HCT116 (cell line): ENCODE measurements around the gene SNAP91. TPM values are rescaled to one million over a fixed set of nuclear protein-coding genes. Genes with fewer than 3 reads are reported as not detected.

Experiments
- ATAC-seq: fragments of 200-7000 bp; cut with Tn5 transposase; 2 replicates; pipeline ENCODE4 v1.9.1; 2020; ENCODE audit warnings: mild to moderate bottlenecking, moderate library complexity
- BruUV-seq: library from RNA; stranded (reverse); fragments of 400-500 nt; replicated peaks from 2 replicates; lab custom pipeline; 2021; lab: Mats Ljungman, UMichigan
- CTCF ChIA-PET: fragments of 300-600 bp; sonication (Branson Sonifier 250); formaldehyde crosslinking; loops from one replicate; lab custom pipeline; 2021; ENCODE audit warnings: antibody characterized with exemption; lab: Charles Lee
- POLR2A ChIA-PET: fragments of 300-600, 350-600 bp; sonication (Branson Sonifier 250); formaldehyde crosslinking; loops from one replicate; lab custom pipeline; 2021; ENCODE audit warnings: antibody characterized with exemption; lab: Charles Lee
- RAD21 ChIA-PET, 2 experiments: fragments of 300-600 bp; sonication (Branson Sonifier 250); formaldehyde crosslinking; loops; one replicate each; lab custom pipeline; 2023; ENCODE audit warnings: low total read pairs in 2 of 2; ENCODE audit not compliant: uncharacterized antibody in 2 of 2, unreplicated experiment in 2 of 2, low non-redundant PET in 1 of 2; lab: Charles Lee
- DNase-seq: peaks from one replicate; pipeline ENCODE4 v3.0.0-alpha.2; 2010; ENCODE audit warnings: low read depth, low spot score
- H2AFZ ChIP-seq: fragments of 200-600 bp; shearing (Covaris generic), sonication (generic); 2 replicates; pipeline ENCODE4 v1.6.1; 2017; ENCODE audit warnings: low read depth, mixed run types, mixed read lengths, antibody characterized with exemption, low read length; ENCODE audit not compliant: poor library complexity, severe bottlenecking
- H3K27ac ChIP-seq: 2 replicates; pipeline ENCODE4 v1.5.1; 2012; ENCODE audit warnings: low read depth, low read length
- H3K27me3 ChIP-seq: fragments of 200-600 bp; sonication (generic); 2 replicates; pipeline ENCODE4 v1.6.1; 2016; ENCODE audit warnings: mixed run types, low read length, mixed read lengths; ENCODE audit not compliant: insufficient read depth
- H3K36me3 ChIP-seq, 2 experiments: fragments of 200-500 bp in 1 of 2; fragments of 200-600 bp in 1 of 2; sonication (Bioruptor generic) in 1 of 2; sonication (generic) in 1 of 2; 2 replicates each; pipeline versions ENCODE4 v1.5.1 to v1.6.1; 2014 to 2016; ENCODE audit warnings: low read length in 2 of 2, inconsistent platforms in 1 of 2, mixed read lengths in 1 of 2, mixed run types in 1 of 2; ENCODE audit not compliant: insufficient read depth in 2 of 2, control insufficient read depth in 1 of 2
- H3K4me1 ChIP-seq, 2 experiments: fragments of 200-600 bp in 1 of 2; sonication (generic) in 1 of 2; 2 replicates each; pipeline versions ENCODE4 v1.5.1 to v1.6.1; 2012 to 2017; ENCODE audit warnings: low read length in 2 of 2, inconsistent platforms in 1 of 2, mild to moderate bottlenecking in 1 of 2, mixed read lengths in 1 of 2, mixed run types in 1 of 2, moderate library complexity in 1 of 2; ENCODE audit not compliant: insufficient read depth in 2 of 2, control insufficient read depth in 1 of 2
- H3K4me2 ChIP-seq: fragments of 200-600 bp; sonication (generic); 2 replicates; pipeline ENCODE4 v1.6.1; 2017; ENCODE audit warnings: mixed run types, low read length, mixed read lengths
- H3K4me3 ChIP-seq, 2 experiments: fragments of 200-600 bp in 1 of 2; sonication (generic) in 1 of 2; replicated peaks in 1 of 2; 2 replicates each; pipeline ENCODE4 v1.5.1; 2011 to 2016; ENCODE audit warnings: low read length in 2 of 2, control low read depth in 1 of 2, low read depth in 1 of 2, mild to moderate bottlenecking in 1 of 2, mixed read lengths in 1 of 2, mixed run types in 1 of 2
- H3K79me2 ChIP-seq: fragments of 200-600 bp; sonication (generic); 2 replicates; pipeline ENCODE4 v1.6.1; 2017; ENCODE audit warnings: mild to moderate bottlenecking, mixed run types, low read length, moderate library complexity, mixed read lengths; ENCODE audit not compliant: insufficient read depth
- H3K9ac ChIP-seq: fragments of 200-600 bp; sonication (generic); 2 replicates; pipeline ENCODE4 v1.6.1; 2016; ENCODE audit warnings: low read length, mixed read lengths
- H3K9me2 ChIP-seq: fragments of 200-600 bp; sonication (generic), shearing (Covaris generic); 2 replicates; pipeline ENCODE4 v1.6.1; 2017; ENCODE audit warnings: mixed run types, mild to moderate bottlenecking, moderate library complexity; ENCODE audit not compliant: insufficient read depth
- H3K9me3 ChIP-seq, 2 experiments: fragments of 200-500 bp in 1 of 2; fragments of 200-600 bp in 1 of 2; sonication (Bioruptor generic) in 1 of 2; sonication (generic) in 1 of 2; 2 replicates each; pipeline ENCODE4 v1.6.1; 2014 to 2017; ENCODE audit warnings: low read length in 2 of 2, mixed read lengths in 2 of 2, inconsistent platforms in 1 of 2, low read depth in 1 of 2, mild to moderate bottlenecking in 1 of 2, mixed run types in 1 of 2, moderate library complexity in 1 of 2; ENCODE audit not compliant: control insufficient read depth in 1 of 2, insufficient read depth in 1 of 2
- H4K20me1 ChIP-seq: fragments of 200-600 bp; sonication (generic), shearing (Covaris generic); 2 replicates; pipeline ENCODE4 v1.6.1; 2017; ENCODE audit warnings: mixed run types, mild to moderate bottlenecking, moderate library complexity; ENCODE audit not compliant: insufficient read depth
- CEBPB ChIP-seq: IDR thresholded peaks from 2 replicates; pipeline ENCODE4 v1.6.1; 2012; ENCODE audit warnings: low read depth
- CTCF ChIP-seq, 3 experiments: fragments of 200-600 bp in 1 of 3; sonication (generic) in 1 of 3; IDR thresholded peaks in 2 of 3; conservative IDR thresholded peaks in 1 of 3; 2 replicates each; pipeline ENCODE4 v1.5.1; 2012 to 2017; ENCODE audit warnings: low read depth in 2 of 3, low read length in 2 of 3, antibody characterized with exemption in 1 of 3, borderline replicate concordance in 1 of 3, control low read depth in 1 of 3, mild to moderate bottlenecking in 1 of 3, mixed read lengths in 1 of 3, mixed run types in 1 of 3, moderate library complexity in 1 of 3; ENCODE audit not compliant: insufficient read depth in 1 of 3
- EGR1 ChIP-seq: IDR thresholded peaks from 2 replicates; pipeline ENCODE4 v1.6.1; 2012; ENCODE audit warnings: low read depth
- ELF1 ChIP-seq: IDR thresholded peaks from 2 replicates; pipeline ENCODE4 v1.6.1; 2012; ENCODE audit warnings: low read depth, borderline replicate concordance
- EZH2 ChIP-seq: fragments of 200-600 bp; sonication (generic); IDR thresholded peaks from 2 replicates; pipeline ENCODE4 v1.6.1; 2017; ENCODE audit warnings: antibody characterized with exemption, mixed run types
- EZH2phosphoT487 ChIP-seq: fragments of 200-600 bp; IDR thresholded peaks from 2 replicates; pipeline ENCODE4 v1.6.1; 2018; ENCODE audit warnings: antibody characterized with exemption, borderline replicate concordance
- FOSL1 ChIP-seq: IDR thresholded peaks from 2 replicates; pipeline ENCODE4 v1.6.1; 2012; ENCODE audit warnings: low read depth
- JUND ChIP-seq: IDR thresholded peaks from 2 replicates; pipeline ENCODE4 v1.6.1; 2012
- MAX ChIP-seq: IDR thresholded peaks from 2 replicates; pipeline ENCODE4 v1.6.1; 2012
- POLR2A ChIP-seq: IDR thresholded peaks from 2 replicates; pipeline ENCODE4 v1.7.0; 2011; ENCODE audit warnings: borderline replicate concordance; ENCODE audit not compliant: insufficient read depth, insufficient read length; ENCODE audit errors: extremely low read depth
- REST ChIP-seq: IDR thresholded peaks from 2 replicates; pipeline ENCODE4 v1.6.1; 2012; ENCODE audit warnings: low read depth
- SP1 ChIP-seq: IDR thresholded peaks from 2 replicates; pipeline ENCODE4 v1.6.1; 2012; ENCODE audit warnings: low read depth
- SRF ChIP-seq: IDR thresholded peaks from 2 replicates; pipeline ENCODE4 v1.6.1; 2012; ENCODE audit warnings: low read depth
- TCF7L2 ChIP-seq: IDR thresholded peaks from 2 replicates; pipeline ENCODE4 v1.7.0; 2011; ENCODE audit warnings: borderline replicate concordance, inconsistent platforms; ENCODE audit not compliant: insufficient read depth, insufficient read length; ENCODE audit errors: extremely low read depth
- ZBTB33 ChIP-seq: IDR thresholded peaks from 2 replicates; pipeline ENCODE4 v1.6.1; 2011; ENCODE audit warnings: mild to moderate bottlenecking, low read length, moderate library complexity; ENCODE audit not compliant: insufficient replicate concordance; ENCODE audit errors: extremely low read depth
- ZFX ChIP-seq: fragments of 450-650 bp; IDR thresholded peaks from 2 replicates; pipeline ENCODE4 v1.6.1; 2017
- ZNF274 ChIP-seq: fragments of 200-500 bp; sonication (Bioruptor generic); IDR thresholded peaks from 2 replicates; pipeline ENCODE4 v1.6.1; 2014; ENCODE audit warnings: mild to moderate bottlenecking, low read depth, low read length, inconsistent platforms
- intact Hi-C: fragments of 100-400 bp; cut with micrococcal nuclease; formaldehyde crosslinking; loops from 2 replicates; pipeline ENCODE4 v1.10.0; 2022
- total RNA-seq: library from RNA; stranded (reverse); gene quantifications from one replicate; pipeline ENCODE4 v1.2.1, GENCODE V29; 2021; ENCODE audit not compliant: unreplicated experiment

The SNAP91 gene
- total RNA-seq, 1 experiment from 2014 or later: not detected

GRCh38 chr6:83636800-83637199 is 72.1 kb downstream of the SNAP91 start:
- intact Hi-C loops: no loop called here
- no peak for DNase-seq
- no peaks in the 10 kb centered on the region for H3K79me2 ChIP-seq
- CTCF ChIA-PET: interaction anchor here (1.5 kb wide), 1 partner anchor 22 kb away, joined by 6 read pairs; no protein-coding TSS in a partner anchor
- POLR2A ChIA-PET: no interaction called here
- no peak for TF ChIP-seq EZH2phosphoT487
- no peak for TF ChIP-seq EGR1
- TF ChIP-seq POLR2A: no peak
- TF ChIP-seq EZH2: no peak
- no peak for TF ChIP-seq CTCF (IDR thresholded peaks at IDR 0.05 in 2 of 3, conservative IDR thresholded peaks at IDR 0.05 in 1 of 3; ENCODE audit: borderline replicate concordance in 1 of 3, insufficient read depth in 1 of 3, low read depth in 2 of 3, low read length in 2 of 3)
- TF ChIP-seq REST: no peak
- no peak for TF ChIP-seq FOSL1
- TF ChIP-seq ZNF274: no peak
- no peak for TF ChIP-seq TCF7L2
- TF ChIP-seq ELF1: no peak
- TF ChIP-seq ZBTB33: no peak
- no peak for TF ChIP-seq SRF
- no peak for TF ChIP-seq MAX
- no peak for TF ChIP-seq CEBPB
- TF ChIP-seq JUND: no peak
- no peak for TF ChIP-seq SP1
- no peak for TF ChIP-seq ZFX
- H3K4me1 ChIP-seq: no peaks in the 10 kb centered on the region
- H3K36me3 ChIP-seq: no peaks in the 10 kb centered on the region
- H3K9me2 ChIP-seq: no peaks in the 10 kb centered on the region
- H2AFZ ChIP-seq: no peak overlapping the region
- RAD21 ChIA-PET: no interaction called here
- no peak overlapping the region for H3K9ac ChIP-seq
- H3K4me3 ChIP-seq: no peak overlapping the region
- H3K4me2 ChIP-seq: no peak overlapping the region
- no peaks in the 10 kb centered on the region for H4K20me1 ChIP-seq
- H3K27ac ChIP-seq: no peak overlapping the region
- no peaks in the 10 kb centered on the region; the same call in 1 of the 2 replicates for H3K27me3 ChIP-seq
- H3K9me3 ChIP-seq: no peaks in the 10 kb centered on the region
- ATAC-seq: no peak
- no TSS peak for BruUV-seq
